HEK293 (cell line): ENCODE measurements around the gene CELF4.

Experiments used
- CTCF ChIA-PET: fragments of 350-600 bp; formaldehyde crosslinking; extraction: SDS; loops from one replicate; lab custom pipeline; 2021; ENCODE audit warnings: antibody characterized with exemption; lab: Yijun Ruan, JAX
- POLR2A ChIA-PET: fragments of 300-600 bp; formaldehyde crosslinking; extraction: SDS; loops from one replicate; lab custom pipeline; 2020; ENCODE audit warnings: antibody characterized with exemption, inconsistent platforms; lab: Yijun Ruan, JAX
- H3K27ac ChIP-seq: fragments of 200-500 bp; sonication (Bioruptor generic); 2 replicates; pipeline ENCODE4 v1.5.1; 2014; ENCODE audit warnings: low read depth, low read length, control low read depth, inconsistent platforms; ENCODE audit errors: extremely low read depth
- H3K36me3 ChIP-seq, 2 experiments: fragments of 200-500 bp in 1 of 2; sonication (Bioruptor generic) in 1 of 2; 1 replicate in 1 of 2; 2 replicates in 1 of 2; pipeline ENCODE4 v1.5.1; 2014 to 2017; ENCODE audit warnings: inconsistent platforms in 2 of 2, low read length in 2 of 2; ENCODE audit not compliant: control insufficient read depth in 2 of 2, insufficient read depth in 1 of 2
- H3K4me1 ChIP-seq: fragments of 200-500 bp; sonication (Bioruptor generic); 2 replicates; pipeline ENCODE4 v1.5.1; 2014; ENCODE audit warnings: mild to moderate bottlenecking, low read length, inconsistent platforms; ENCODE audit not compliant: control insufficient read depth, insufficient read depth
- H3K4me3 ChIP-seq: 2 replicates; pipeline ENCODE4 v1.5.1; 2011; ENCODE audit warnings: low read depth, mild to moderate bottlenecking, control low read depth, low read length, moderate library complexity
- H3K9me3 ChIP-seq: fragments of 200-500 bp; sonication (Bioruptor generic); 2 replicates; pipeline ENCODE4 v1.5.1; 2014; ENCODE audit warnings: low read depth, low read length, inconsistent platforms; ENCODE audit not compliant: control insufficient read depth, insufficient read depth
- PRDM1 ChIP-seq: fragments of 450-650 bp; formaldehyde crosslinking; IDR thresholded peaks from 2 replicates; pipeline ENCODE4; 2016; ENCODE audit warnings: missing biosample characterization, missing genetic modification characterization
- REPIN1 ChIP-seq: fragments of 450-650 bp; formaldehyde crosslinking; IDR thresholded peaks from 2 replicates; pipeline ENCODE4 v1.5.1; 2017; ENCODE audit warnings: missing biosample characterization, missing genetic modification characterization, low read depth
- SP3 ChIP-seq: fragments of 450-650 bp; formaldehyde crosslinking; IDR thresholded peaks from 2 replicates; pipeline ENCODE4 v1.5.1; 2016; ENCODE audit warnings: missing biosample characterization, missing genetic modification characterization
- TCF7L2 ChIP-seq: IDR thresholded peaks from 2 replicates; pipeline ENCODE4 v1.6.1; 2011; ENCODE audit warnings: low read depth, mild to moderate bottlenecking, inconsistent platforms, low read length, moderate library complexity, borderline replicate concordance
- YY2 ChIP-seq: fragments of 450-650 bp; formaldehyde crosslinking; IDR thresholded peaks from 2 replicates; pipeline ENCODE4 v1.5.1; 2016; ENCODE audit warnings: missing biosample characterization, missing genetic modification characterization
- ZBTB21 ChIP-seq: fragments of 450-650 bp; formaldehyde crosslinking; IDR thresholded peaks from 2 replicates; pipeline ENCODE4 v1.5.1; 2017; ENCODE audit warnings: missing biosample characterization, missing genetic modification characterization
- ZFP3 ChIP-seq: fragments of 450-650 bp; formaldehyde crosslinking; IDR thresholded peaks from 2 replicates; pipeline ENCODE4 v1.5.1; 2016; ENCODE audit warnings: low read depth, missing biosample characterization, missing genetic modification characterization
- ZNF133 ChIP-seq: fragments of 450-650 bp; formaldehyde crosslinking; IDR thresholded peaks from 2 replicates; pipeline ENCODE4 v1.5.1; 2016; ENCODE audit warnings: missing biosample characterization, missing genetic modification characterization
- ZNF174 ChIP-seq: fragments of 450-650 bp; formaldehyde crosslinking; IDR thresholded peaks from 2 replicates; pipeline ENCODE4 v1.5.0; 2017; ENCODE audit warnings: missing biosample characterization, mild to moderate bottlenecking, missing genetic modification characterization
- ZNF19 ChIP-seq: fragments of 450-650 bp; formaldehyde crosslinking; IDR thresholded peaks from 2 replicates; pipeline ENCODE4; 2016; ENCODE audit warnings: missing biosample characterization, missing genetic modification characterization, low read depth
- ZNF350 ChIP-seq: fragments of 450-650 bp; formaldehyde crosslinking; IDR thresholded peaks from 2 replicates; pipeline ENCODE4 v1.5.0; 2017; ENCODE audit warnings: missing biosample characterization, mild to moderate bottlenecking, missing genetic modification characterization
- ZNF404 ChIP-seq: fragments of 450-650 bp; formaldehyde crosslinking; IDR thresholded peaks from 2 replicates; pipeline ENCODE4 v1.5.1; 2017; ENCODE audit warnings: missing biosample characterization, missing genetic modification characterization
- ZNF426 ChIP-seq: fragments of 450-650 bp; formaldehyde crosslinking; IDR thresholded peaks from 2 replicates; pipeline ENCODE4 v1.5.1; 2017; ENCODE audit warnings: missing biosample characterization, missing genetic modification characterization, mild to moderate bottlenecking, inconsistent platforms, moderate library complexity
- ZNF530 ChIP-seq: fragments of 450-650 bp; formaldehyde crosslinking; IDR thresholded peaks from 2 replicates; pipeline ENCODE4 v1.5.1; 2016; ENCODE audit warnings: low read depth, missing biosample characterization, missing genetic modification characterization
- ZNF549 ChIP-seq: fragments of 450-650 bp; IDR thresholded peaks from 2 replicates; pipeline ENCODE4 v1.5.1; 2018; ENCODE audit warnings: missing biosample characterization, missing genetic modification characterization, mild to moderate bottlenecking, inconsistent platforms, moderate library complexity
- ZNF561 ChIP-seq: fragments of 450-650 bp; IDR thresholded peaks from 2 replicates; pipeline ENCODE4 v1.5.1; 2018; ENCODE audit warnings: missing biosample characterization, missing genetic modification characterization, borderline replicate concordance
- ZNF670 ChIP-seq: fragments of 450-650 bp; formaldehyde crosslinking; IDR thresholded peaks from 2 replicates; pipeline ENCODE4 v1.5.1; 2016; ENCODE audit warnings: missing biosample characterization, missing genetic modification characterization, low read depth
- ZNF776 ChIP-seq: fragments of 450-650 bp; formaldehyde crosslinking; IDR thresholded peaks from 2 replicates; pipeline ENCODE4 v1.5.0; 2017; ENCODE audit warnings: missing biosample characterization, missing genetic modification characterization, borderline replicate concordance
- TF ChIP-seq, protein P1 (sequence below): fragments of 450-650 bp; formaldehyde crosslinking; IDR thresholded peaks from 2 replicates; pipeline ENCODE4 v1.5.1; 2017; ENCODE audit warnings: missing biosample characterization, missing genetic modification characterization
- TF ChIP-seq, protein P2 (sequence below): fragments of 450-650 bp; formaldehyde crosslinking; IDR thresholded peaks from 2 replicates; pipeline ENCODE4 v1.5.1; 2017; ENCODE audit warnings: missing biosample characterization, missing genetic modification characterization
- TF ChIP-seq, protein P3 (sequence below): fragments of 450-650 bp; formaldehyde crosslinking; IDR thresholded peaks from 2 replicates; pipeline ENCODE4 v1.5.1; 2017; ENCODE audit warnings: missing biosample characterization, missing genetic modification characterization
- TF ChIP-seq, protein P4 (sequence below): fragments of 450-650 bp; formaldehyde crosslinking; IDR thresholded peaks from 2 replicates; pipeline ENCODE4 v1.5.1; 2016; ENCODE audit warnings: missing biosample characterization, missing genetic modification characterization
- TF ChIP-seq, protein P5 (sequence below): fragments of 450-650 bp; formaldehyde crosslinking; IDR thresholded peaks from 2 replicates; pipeline ENCODE4 v1.5.1; 2016; ENCODE audit warnings: missing biosample characterization, missing genetic modification characterization, borderline replicate concordance

CELF4 gene

DNA sequence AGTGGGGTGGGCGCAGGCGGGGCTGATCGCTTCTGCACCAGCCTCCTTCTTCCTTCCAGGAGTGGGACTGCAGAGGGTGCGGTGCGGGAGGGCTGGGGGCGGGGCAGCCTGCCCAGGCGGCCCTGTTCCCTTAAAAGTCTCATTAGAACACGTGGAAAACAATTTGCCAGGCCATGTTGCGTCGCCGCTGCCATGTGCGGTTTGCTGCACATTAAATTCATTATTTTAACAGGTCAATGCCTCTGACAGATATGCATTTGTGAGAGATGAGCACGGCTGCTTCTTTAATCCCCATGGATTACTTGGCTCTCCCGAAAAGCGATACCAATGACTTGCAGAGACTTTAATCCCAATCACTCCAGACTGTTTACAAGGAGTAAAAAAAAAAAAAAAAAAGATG is 139.0 kb downstream of the CELF4 start:
- Histone ChIP-seq H3K4me3 (no peak overlapping the region), H3K27ac (no peak overlapping the region), H3K4me1 (no peaks in the 10 kb centered on the region), H3K9me3 (no peaks in the 10 kb centered on the region), H3K36me3 (no peaks in the 10 kb centered on the region)
- no peak for TF ChIP-seq ZFP3 (tag by site-specific recombination)
- no peak for TF ChIP-seq ZNF133 (tag by site-specific recombination)
- TF ChIP-seq ZNF404 = no peak
- TF ChIP-seq, protein P1, sequence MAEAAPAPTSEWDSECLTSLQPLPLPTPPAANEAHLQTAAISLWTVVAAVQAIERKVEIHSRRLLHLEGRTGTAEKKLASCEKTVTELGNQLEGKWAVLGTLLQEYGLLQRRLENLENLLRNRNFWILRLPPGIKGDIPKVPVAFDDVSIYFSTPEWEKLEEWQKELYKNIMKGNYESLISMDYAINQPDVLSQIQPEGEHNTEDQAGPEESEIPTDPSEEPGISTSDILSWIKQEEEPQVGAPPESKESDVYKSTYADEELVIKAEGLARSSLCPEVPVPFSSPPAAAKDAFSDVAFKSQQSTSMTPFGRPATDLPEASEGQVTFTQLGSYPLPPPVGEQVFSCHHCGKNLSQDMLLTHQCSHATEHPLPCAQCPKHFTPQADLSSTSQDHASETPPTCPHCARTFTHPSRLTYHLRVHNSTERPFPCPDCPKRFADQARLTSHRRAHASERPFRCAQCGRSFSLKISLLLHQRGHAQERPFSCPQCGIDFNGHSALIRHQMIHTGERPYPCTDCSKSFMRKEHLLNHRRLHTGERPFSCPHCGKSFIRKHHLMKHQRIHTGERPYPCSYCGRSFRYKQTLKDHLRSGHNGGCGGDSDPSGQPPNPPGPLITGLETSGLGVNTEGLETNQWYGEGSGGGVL (tag by site-specific recombination) = no peak
- no peak for TF ChIP-seq ZNF670 (tag by site-specific recombination)
- no peak for TF ChIP-seq ZNF561
- TF ChIP-seq ZNF776 (tag by site-specific recombination) = no peak
- no peak for TF ChIP-seq PRDM1 (tag by site-specific recombination)
- no peak for TF ChIP-seq ZNF350 (tag by site-specific recombination)
- TF ChIP-seq, protein P2, sequence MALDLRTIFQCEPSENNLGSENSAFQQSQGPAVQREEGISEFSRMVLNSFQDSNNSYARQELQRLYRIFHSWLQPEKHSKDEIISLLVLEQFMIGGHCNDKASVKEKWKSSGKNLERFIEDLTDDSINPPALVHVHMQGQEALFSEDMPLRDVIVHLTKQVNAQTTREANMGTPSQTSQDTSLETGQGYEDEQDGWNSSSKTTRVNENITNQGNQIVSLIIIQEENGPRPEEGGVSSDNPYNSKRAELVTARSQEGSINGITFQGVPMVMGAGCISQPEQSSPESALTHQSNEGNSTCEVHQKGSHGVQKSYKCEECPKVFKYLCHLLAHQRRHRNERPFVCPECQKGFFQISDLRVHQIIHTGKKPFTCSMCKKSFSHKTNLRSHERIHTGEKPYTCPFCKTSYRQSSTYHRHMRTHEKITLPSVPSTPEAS = no peak
- TF ChIP-seq, protein P3, sequence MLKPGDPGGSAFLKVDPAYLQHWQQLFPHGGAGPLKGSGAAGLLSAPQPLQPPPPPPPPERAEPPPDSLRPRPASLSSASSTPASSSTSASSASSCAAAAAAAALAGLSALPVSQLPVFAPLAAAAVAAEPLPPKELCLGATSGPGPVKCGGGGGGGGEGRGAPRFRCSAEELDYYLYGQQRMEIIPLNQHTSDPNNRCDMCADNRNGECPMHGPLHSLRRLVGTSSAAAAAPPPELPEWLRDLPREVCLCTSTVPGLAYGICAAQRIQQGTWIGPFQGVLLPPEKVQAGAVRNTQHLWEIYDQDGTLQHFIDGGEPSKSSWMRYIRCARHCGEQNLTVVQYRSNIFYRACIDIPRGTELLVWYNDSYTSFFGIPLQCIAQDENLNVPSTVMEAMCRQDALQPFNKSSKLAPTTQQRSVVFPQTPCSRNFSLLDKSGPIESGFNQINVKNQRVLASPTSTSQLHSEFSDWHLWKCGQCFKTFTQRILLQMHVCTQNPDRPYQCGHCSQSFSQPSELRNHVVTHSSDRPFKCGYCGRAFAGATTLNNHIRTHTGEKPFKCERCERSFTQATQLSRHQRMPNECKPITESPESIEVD = no peak
- TF ChIP-seq SP3 = no peak
- TF ChIP-seq ZNF19 = no peak
- no peak for TF ChIP-seq YY2
- no peak for TF ChIP-seq REPIN1 (tag by site-specific recombination)
- TF ChIP-seq, protein P4, sequence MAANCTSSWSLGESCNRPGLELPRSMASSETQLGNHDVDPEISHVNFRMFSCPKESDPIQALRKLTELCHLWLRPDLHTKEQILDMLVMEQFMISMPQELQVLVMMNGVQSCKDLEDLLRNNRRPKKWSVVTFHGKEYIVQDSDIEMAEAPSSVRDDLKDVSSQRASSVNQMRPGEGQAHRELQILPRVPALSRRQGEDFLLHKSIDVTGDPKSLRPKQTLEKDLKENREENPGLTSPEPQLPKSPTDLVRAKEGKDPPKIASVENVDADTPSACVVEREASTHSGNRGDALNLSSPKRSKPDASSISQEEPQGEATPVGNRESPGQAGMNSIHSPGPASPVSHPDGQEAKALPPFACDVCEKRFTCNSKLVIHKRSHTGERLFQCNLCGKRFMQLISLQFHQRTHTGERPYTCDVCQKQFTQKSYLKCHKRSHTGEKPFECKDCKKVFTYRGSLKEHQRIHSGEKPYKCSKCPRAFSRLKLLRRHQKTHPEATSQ (tag by site-specific recombination) = no peak
- TF ChIP-seq ZNF426 = no peak
- no peak for TF ChIP-seq ZNF549 (tag by site-specific recombination)
- TF ChIP-seq, protein P5, sequence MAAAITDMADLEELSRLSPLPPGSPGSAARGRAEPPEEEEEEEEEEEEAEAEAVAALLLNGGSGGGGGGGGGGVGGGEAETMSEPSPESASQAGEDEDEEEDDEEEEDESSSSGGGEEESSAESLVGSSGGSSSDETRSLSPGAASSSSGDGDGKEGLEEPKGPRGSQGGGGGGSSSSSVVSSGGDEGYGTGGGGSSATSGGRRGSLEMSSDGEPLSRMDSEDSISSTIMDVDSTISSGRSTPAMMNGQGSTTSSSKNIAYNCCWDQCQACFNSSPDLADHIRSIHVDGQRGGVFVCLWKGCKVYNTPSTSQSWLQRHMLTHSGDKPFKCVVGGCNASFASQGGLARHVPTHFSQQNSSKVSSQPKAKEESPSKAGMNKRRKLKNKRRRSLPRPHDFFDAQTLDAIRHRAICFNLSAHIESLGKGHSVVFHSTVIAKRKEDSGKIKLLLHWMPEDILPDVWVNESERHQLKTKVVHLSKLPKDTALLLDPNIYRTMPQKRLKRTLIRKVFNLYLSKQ = no peak
- CTCF ChIA-PET = no interaction called here
- POLR2A ChIA-PET = no interaction called here

DNA sequence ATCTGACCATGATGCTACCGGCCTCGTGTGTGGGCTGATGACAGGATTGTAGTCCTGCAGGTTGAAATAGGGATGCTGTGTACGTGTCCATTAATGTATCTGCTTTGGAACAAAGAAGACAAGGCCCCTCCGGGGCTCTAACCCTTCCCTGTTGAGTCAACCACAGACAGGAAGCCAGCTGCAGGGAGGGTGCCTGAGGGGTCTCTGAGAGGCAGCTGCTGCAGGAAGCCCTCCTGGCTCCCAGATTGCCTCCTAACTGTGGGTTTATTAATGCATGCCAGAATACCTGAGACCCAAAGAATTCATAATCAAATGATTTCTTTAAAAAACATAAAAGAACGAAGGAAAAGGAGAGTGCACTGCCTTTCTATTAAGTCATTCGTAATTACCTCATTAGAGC is 140.4 kb downstream of the CELF4 start:
- H3K36me3 ChIP-seq = no peaks in the 10 kb centered on the region
- H3K4me3 ChIP-seq = no peak overlapping the region
- H3K9me3 ChIP-seq = no peaks in the 10 kb centered on the region
- TF ChIP-seq ZNF530 (tag by site-specific recombination) (no peak), ZNF174 (tag by site-specific recombination) (no peak), TCF7L2 (no peak), ZBTB21 (tag by site-specific recombination) (no peak)
- TF ChIP-seq, all 188 proteins: peak for 0
- Histone ChIP-seq H3K27ac (no peak overlapping the region), H3K4me1 (no peaks in the 10 kb centered on the region)
- ChIA-PET POLR2A (no interaction called here), CTCF (no interaction called here)
